HG03280 (cell line): ENCODE measurements around the gene STAT4.

Source experiments
- ATAC-seq: cut with Tn5 transposase; IDR thresholded peaks from one replicate; pipeline ENCODE4 v1.9.1; 2021; ENCODE audit warnings: mild to moderate bottlenecking, moderate library complexity; ENCODE audit not compliant: unreplicated experiment

Gene STAT4

GRCh38 chr2:191020221-191020741 is 130.5 kb downstream of the STAT4 start:
- peak; percentile 77 for ATAC-seq

GRCh38 chr2:191019376-191019775 is 131.4 kb downstream of the STAT4 start:
- no peak for ATAC-seq

- ATAC-seq: no peak
Observed at GRCh38 chr2:191018643-191019119, 132.1 kb downstream of the STAT4 start.

GRCh38 chr2:191018048-191018447 is 132.7 kb downstream of the STAT4 start:
- ATAC-seq: no peak

GRCh38 chr2:191015831-191016230 is 135.0 kb downstream of the STAT4 start:
- ATAC-seq: no peak

- ATAC-seq: no peak
Observed at GRCh38 chr2:191015239-191015638, 135.6 kb downstream of the STAT4 start.

- peak; percentile 5 for ATAC-seq
Observed at GRCh38 chr2:191014653-191015020, 136.2 kb downstream of the STAT4 start.

- ATAC-seq: peak; percentile 81
Observed at GRCh38 chr2:191013932-191014652, 136.7 kb downstream of the STAT4 start, which contains the start of gene STAT1. TSS of gene STAT1 (minus strand) at chr2:191014171. CDS start at chr2:191010003, 4,168 bp downstream.

GRCh38 chr2:191013682-191013931 is 137.2 kb downstream of the STAT4 start:
- ATAC-seq: no peak

GRCh38 chr2:191012845-191013681 is 137.7 kb downstream of the STAT4 start:
- ATAC-seq: no peak

GRCh38 chr2:191012346-191012745 is 138.4 kb downstream of the STAT4 start:
- no peak for ATAC-seq

- no peak for ATAC-seq
Observed at GRCh38 chr2:191010887-191011885, 139.6 kb downstream of the STAT4 start.

- no peak for ATAC-seq
Observed at GRCh38 chr2:191009541-191010374, 141.0 kb downstream of the STAT4 start.

- no peak for ATAC-seq
Observed at GRCh38 chr2:191008286-191008685, 142.5 kb downstream of the STAT4 start.

- no peak for ATAC-seq
Observed at GRCh38 chr2:191006997-191007783, 143.6 kb downstream of the STAT4 start.

GRCh38 chr2:191006297-191006696 is 144.5 kb downstream of the STAT4 start:
- ATAC-seq: no peak

GRCh38 chr2:191003405-191004309 is 147.1 kb downstream of the STAT4 start:
- ATAC-seq: no peak

- no peak for ATAC-seq
Observed at GRCh38 chr2:191001624-191002023, 149.2 kb downstream of the STAT4 start.
